ENCODE data around the gene HLX.

Gene HLX

DNA sequence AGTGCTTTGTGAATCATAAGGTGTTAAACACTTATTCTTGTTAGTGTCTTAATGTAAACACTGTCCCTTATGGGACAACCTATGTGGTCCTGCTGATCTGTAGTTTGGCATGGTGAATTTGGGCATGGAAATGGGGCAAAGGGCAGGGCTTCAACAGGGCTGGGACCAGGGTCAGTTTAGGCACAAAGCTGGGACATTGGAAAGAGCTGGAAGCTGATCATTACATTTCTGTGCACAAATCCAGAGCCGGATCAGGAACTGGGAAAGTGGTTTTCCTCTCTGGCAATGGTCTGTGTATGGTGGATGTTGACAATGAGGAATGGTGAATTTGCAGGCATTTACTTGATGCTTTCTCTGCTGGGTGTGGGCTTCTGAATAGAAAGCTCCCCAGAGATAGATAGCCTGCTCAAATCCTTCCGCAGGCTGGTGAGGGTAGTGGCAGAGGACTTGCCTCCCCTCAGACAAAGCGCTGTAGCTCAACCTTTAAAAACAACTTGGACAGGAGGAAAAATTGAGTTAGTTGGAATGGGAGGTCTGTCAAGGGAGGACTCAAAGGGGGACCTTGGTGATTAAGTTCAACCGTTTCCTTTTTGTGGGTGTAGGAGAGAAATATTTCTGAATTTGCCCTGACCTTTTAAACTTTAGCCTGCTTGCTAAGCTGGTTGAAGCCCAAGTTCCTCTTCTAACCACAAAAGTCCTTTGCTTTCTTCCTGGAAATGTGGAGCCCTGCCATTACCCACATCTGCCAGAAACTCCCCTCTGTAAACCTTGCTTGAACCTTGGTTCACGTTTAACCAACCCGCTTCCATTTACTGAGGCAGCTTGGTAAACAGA lies 35.3 kb downstream of the HLX start:
- TF ChIP-seq, protein P1, sequence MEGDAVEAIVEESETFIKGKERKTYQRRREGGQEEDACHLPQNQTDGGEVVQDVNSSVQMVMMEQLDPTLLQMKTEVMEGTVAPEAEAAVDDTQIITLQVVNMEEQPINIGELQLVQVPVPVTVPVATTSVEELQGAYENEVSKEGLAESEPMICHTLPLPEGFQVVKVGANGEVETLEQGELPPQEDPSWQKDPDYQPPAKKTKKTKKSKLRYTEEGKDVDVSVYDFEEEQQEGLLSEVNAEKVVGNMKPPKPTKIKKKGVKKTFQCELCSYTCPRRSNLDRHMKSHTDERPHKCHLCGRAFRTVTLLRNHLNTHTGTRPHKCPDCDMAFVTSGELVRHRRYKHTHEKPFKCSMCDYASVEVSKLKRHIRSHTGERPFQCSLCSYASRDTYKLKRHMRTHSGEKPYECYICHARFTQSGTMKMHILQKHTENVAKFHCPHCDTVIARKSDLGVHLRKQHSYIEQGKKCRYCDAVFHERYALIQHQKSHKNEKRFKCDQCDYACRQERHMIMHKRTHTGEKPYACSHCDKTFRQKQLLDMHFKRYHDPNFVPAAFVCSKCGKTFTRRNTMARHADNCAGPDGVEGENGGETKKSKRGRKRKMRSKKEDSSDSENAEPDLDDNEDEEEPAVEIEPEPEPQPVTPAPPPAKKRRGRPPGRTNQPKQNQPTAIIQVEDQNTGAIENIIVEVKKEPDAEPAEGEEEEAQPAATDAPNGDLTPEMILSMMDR (IDR thresholded peaks at IDR 0.05; ENCODE audit: low read depth, low read length) = no peak
- DNase-seq (ENCODE audit: extremely low read depth, low read depth) = no peak

DNA sequence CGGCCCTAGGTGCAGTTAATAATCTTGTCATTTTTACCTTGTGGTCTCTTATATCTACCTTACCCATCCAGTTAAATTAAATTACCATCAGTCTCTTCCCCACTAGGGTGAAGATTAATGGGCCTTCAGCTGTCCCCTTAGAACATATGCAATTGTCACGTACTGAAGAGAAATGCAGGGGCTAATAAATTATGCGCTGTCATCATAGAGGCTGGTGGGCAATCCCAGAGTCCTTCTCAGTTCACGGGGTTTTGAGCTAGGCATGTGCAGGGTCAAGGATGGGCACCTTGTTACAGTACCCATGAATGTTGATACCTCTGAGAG lies 35.8 kb downstream of the HLX start:
- TF ChIP-seq, protein P1 (IDR thresholded peaks at IDR 0.05; ENCODE audit: low read depth, low read length) = no peak
- no peak for DNase-seq (ENCODE audit: extremely low read depth, low read depth)

DNA sequence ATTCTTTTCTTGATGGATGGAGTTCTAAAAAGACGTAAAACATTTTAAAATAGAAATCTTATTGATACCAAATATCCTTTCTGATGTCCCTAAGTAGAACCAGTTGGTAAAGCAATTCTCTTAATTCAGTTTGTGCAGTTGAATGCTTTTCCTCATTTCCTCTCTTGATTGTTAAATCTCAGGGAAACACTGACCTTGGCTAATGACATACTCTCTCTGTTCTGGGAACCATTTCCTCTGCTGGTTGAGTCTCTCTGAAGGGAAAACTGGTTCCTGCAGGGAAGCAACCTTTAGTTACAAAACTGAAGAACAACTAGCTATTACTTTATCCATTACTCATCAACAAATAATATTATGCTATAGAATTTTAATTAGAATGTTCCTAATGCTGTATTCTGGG lies 36.7 kb downstream of the HLX start:
- DNase-seq (ENCODE audit: extremely low read depth, low read depth) = no peak
- TF ChIP-seq, protein P1 (IDR thresholded peaks at IDR 0.05; ENCODE audit: low read depth, low read length) = no peak

DNA sequence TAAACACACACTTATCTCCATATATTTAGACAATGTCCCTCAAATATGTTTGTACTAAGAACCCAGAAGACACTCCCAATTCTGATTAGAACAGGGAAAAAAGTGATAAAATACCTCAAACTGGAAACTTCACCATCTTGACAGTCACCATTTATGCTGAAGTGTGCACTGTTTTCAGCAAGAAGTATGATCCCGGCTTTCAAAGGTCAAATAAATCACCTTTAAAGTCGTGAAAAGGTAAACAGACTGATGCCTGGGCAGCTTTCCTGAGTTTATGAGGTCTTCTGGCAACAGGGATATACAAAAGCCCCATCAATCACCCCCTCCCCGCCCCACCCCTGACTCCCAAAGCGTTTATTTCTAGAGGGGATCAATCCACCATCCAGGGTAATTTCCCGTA lies 37.9 kb downstream of the HLX start:
- TF ChIP-seq, protein P1 (IDR thresholded peaks at IDR 0.05; ENCODE audit: low read depth, low read length) = no peak

DNA sequence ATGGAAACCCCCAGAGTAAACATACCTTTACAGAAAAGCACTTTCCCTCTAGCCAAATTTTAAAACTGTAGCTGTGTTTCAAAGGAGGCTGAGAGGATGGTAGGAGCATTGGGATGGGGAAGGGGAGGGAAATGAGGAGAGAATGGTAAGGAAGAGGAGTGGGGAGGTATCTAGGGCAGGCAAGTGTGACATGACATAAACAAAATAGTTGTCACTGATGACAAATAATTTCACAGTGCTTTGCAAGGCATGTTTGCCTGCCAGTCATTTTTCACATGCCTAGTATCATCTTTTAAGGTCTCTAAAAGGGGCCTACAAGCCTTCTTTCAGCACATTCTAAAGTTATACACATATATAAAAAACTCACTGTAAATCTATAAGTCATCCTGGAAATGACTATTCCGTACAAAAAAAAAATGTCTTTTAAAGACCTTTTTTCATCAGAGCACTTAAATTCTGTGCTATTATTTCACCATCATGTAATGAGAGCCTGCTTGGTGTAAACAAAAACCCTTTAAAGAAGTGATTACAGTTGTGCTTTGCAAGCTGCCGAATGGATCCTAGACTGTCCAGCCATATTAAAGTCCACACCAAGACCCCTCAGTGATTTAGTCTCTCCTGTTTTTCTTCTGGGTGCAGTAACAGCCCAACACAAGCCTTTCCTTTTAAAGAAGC lies 38.4 kb downstream of the HLX start:
- no peak for DNase-seq (ENCODE audit: extremely low read depth, low read depth)

More for the DNA sequence above, 37.9 kb downstream of the HLX start:
- DNase-seq (ENCODE audit: extremely low read depth, low read depth) = no peak

DNA sequence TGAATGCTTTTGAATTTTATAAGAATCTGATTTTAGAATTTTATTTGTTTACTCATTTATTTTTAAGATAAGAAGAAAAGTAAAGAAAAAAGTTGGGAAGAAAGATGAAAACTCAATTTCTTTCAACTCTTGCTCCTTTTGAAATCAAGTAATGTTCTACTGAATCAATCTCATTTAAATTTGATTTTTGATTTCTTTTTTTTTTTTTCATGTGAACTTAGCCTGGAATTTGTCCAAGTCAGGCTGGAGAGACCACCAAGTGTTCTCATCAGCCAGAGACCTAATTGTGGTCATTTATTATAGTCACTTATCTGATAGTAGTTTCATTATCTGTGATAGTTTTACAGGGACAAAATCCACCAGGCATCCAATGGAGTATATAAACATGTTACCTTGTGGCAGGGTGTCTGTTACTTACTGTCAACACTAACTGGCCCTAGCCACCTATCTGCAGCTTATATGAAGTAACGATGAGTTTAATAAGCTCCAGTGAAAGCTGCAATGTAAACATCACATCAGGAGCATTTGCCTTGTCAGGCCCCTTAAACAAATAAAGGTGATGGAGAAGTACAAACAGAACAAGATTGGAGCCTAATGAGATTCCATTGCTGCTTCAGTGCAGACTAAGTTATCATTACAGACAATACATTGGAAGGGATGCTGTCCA lies 39.2 kb downstream of the HLX start:
- DNase-seq (ENCODE audit: extremely low read depth, low read depth) = no peak
- TF ChIP-seq, protein P1 (IDR thresholded peaks at IDR 0.05; ENCODE audit: low read depth, low read length) = no peak

More for the DNA sequence above, 38.4 kb downstream of the HLX start:
- TF ChIP-seq, protein P1 (IDR thresholded peaks at IDR 0.05; ENCODE audit: low read depth, low read length) = no peak

DNA sequence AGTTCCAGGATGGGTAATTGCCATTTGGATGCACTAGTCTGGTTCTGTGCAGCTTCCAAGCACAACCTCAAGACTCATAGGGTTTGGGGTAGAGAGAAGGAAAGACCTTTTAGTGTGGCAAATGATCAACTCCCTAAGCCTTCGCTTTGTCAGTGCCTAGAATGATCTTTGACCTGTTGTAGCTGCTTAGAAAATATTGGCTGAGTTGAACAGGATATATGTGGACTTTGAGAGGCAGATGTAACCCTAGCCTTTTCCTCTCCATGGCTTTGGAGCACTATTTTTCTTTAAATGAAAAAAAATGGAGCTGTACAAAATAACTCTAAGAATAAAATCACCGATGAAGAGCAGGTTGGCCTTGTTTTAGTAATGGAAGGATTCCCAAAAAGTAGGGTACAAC lies 41.7 kb downstream of the HLX start:
- DNase-seq (ENCODE audit: extremely low read depth, low read depth) = no peak
- TF ChIP-seq, protein P1 (IDR thresholded peaks at IDR 0.05; ENCODE audit: low read depth, low read length) = no peak
